ENCODE results near the gene MAP3K13.
"Not testable (repeated sequence)": the region's sequence is repeated elsewhere in the genome, so short reads cannot be mapped to it uniquely, and the experiment has no call there.

The MAP3K13 gene

DNA sequence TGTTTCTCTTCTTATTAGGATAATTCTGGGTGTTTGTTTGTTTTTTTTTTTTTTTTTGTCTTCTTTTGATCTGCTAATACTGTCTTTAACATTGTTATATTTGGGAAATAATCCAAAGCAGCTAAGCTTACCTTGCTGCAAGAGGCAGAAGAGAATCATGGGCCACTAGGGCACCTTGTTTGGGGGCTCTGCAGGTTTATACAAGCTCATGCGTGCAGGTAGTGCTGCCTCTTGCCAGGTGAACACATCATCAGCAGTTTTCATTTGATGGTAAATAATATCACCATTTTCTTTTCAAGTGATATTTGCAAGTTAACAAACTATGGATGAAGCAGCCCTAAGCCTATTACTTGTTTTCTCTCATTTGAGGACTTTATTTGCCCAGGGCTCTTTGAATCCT lies 37.9 kb downstream of the MAP3K13 start:
- no peak for FAIRE-seq

DNA sequence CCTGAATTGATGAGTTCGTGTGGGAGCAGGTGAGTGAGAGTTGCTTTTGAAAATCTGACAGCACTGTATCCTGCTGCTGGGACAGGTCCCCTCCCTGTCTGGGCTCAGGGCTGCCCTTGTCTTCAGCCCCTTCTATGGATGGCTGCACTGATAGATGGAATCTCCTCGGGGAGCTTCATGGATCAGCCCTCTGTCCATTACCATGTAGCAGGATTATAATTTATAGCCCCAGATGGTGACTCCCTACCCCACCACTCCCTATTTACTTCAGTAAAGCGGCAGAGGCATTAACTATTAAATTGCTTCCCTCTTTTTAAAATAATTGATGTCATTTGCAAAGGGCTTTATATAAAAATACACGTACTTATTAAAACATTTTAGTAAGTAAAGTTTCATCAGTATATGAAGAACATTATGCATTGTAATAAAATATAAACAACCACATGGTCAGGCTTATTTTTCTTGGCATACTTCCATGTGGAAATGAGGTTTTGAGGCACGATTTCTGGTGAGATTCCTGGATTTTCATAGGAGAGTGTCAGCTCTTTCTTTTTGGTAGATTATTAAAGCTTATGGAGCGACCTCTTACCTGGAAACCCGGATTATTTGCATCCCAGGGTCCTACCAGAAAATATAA lies 38.5 kb downstream of the MAP3K13 start:
- FAIRE-seq: no peak

DNA sequence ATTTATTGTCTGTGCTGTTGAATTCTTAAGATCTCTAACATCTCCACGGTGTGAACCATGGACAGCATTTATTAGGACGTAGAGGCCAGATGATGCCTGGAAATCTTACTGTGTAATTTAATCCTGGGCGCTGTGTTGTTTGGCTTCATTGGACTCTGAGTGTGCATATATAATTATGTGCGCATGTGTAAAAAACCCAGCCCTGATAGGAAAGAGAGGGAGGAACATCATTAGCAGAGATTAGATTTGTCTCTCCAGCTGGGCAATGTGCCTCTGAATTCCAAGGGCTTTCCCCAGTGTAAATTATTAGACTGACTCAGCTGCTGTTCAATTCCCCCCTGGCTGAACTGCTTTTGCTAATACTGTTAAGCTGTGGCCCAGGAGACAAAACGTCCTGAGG lies 39.6 kb downstream of the MAP3K13 start:
- FAIRE-seq: no peak

DNA sequence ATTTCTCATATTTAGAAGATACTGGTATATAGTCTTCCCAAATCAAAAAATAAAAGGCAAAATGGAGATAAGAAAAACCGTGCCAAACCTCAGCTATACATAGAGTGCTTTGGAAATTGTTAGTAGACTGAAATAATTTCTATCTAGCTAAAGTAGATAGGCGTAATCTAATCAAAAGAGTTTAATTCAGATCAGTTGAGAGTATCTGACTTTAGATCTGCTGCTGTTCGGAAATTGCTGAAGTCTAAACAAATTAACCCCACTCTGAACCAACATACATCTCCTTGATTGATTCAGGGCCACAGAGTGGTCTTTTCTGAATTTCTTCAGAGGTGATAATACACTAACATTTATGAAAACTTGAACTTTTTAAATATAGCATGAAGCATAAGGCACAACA lies 40.1 kb downstream of the MAP3K13 start:
- no peak for FAIRE-seq

DNA sequence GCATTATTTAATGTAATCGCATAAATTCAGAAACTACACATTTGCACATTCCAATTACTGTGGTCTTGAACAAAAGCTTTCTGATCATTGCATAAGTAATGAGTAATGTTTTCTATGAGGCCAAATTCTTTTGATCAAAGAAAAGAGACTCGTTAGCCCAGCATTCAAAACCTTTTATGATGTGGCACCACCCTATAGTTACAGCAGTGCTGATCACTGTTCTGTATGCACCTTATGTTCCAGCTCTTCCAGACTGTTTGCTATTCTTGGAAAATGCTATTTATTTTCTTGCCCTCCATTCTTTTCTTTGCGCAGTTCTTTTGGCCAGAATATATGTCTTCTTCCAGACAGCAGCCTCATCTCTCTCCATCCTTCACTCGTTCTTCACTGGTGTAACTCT lies 42.3 kb downstream of the MAP3K13 start:
- FAIRE-seq: no peak

DNA sequence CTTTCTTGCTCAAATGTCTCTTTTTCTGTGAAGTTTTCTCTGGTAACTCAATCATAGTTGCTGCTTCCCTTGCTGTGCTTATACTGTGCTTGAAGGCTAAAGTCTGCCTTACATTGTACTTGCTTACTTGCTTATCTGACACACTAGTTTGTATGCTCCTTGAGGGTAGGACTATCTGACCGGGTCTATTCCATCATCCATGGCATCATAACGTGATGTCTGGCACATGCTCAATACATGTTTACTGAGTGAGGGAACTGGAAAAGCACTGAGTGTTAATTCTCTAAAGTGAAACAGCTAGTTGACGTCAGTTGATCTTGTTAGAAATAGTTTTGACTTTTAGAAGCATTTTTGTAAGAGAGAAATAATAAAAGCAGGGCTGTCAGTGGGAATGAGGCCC lies 42.7 kb downstream of the MAP3K13 start:
- FAIRE-seq: no peak

DNA sequence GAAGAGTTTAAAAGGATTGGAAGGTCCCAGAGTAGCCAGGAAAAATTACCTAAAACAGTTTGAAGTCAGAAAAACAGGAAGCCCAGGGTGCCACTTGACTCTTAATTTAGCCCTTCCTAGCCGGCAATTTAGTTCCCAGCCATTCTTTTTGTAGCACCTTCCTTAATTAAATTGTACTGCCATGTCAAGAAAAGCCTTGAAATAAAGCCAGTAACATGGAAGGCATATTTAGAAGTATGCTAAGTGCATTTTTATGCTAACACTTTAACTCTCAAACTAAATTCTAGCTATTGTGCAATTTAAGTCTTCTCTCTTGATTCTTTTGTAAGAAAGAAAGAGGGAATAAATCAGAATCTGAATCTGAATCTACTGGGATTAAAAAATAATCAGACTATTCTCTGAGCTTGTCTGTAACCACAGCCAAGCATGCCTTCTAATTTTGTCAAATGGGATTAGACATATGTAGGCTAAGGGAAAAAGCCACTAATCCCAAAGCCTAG lies 43.2 kb downstream of the MAP3K13 start:
- no peak for FAIRE-seq

DNA sequence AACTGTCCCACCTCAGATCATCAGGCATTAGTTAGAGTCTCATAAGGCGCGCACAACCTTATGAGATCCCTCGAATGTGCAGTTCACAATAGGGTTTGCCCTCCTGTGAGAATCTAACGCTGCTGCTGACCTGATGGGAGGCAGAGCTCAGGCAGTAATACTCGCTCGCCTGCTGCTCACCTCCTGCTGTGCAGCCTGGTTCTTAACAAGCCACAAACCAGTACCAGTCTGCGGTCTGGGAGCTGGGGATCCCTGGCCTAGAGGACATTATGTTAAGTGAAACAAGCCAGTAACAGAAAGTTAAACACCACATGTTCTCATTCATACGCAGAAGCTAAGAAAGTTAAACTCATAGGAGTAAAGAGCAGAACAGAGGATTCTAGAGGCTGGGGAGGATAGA lies 47.0 kb downstream of the MAP3K13 start:
- no peak for FAIRE-seq

DNA sequence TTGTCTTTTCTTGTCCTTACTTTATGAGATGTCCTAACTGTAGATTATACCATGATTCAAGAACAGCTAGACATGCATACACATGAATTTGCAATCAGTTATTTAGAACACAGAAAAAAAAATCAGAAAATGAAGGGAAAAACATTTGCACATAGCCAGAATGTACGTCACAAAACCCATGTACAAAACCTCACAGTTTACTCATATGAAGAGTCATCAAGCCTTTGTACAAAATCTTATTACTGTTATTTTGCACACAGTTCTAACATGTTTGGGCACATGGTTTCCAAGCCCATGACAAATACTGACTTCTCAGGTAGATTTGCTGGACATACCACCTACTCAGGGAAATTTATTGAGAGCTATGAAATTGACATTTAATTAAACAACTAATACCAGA lies 48.2 kb downstream of the MAP3K13 start:
- FAIRE-seq: no peak

DNA sequence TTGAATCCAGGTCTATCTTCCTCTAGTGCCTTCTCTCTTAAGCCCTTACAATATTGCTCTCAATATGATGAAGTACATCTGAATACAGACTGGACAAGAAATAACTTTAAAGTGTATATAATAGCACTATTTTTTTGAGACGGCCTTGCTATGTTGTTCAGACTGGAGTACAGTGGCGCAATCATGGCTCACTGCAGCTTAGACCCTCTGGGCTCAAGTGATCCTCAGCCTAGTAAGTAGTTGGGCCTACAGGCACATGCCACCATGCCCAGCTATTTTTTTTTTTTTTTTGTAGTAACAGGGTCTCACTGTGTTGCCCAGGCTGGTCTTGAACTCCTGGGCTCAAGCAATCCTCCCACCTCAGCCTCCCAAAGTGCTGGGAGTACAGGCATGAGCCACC lies 53.6 kb downstream of the MAP3K13 start:
- no peak for FAIRE-seq

DNA sequence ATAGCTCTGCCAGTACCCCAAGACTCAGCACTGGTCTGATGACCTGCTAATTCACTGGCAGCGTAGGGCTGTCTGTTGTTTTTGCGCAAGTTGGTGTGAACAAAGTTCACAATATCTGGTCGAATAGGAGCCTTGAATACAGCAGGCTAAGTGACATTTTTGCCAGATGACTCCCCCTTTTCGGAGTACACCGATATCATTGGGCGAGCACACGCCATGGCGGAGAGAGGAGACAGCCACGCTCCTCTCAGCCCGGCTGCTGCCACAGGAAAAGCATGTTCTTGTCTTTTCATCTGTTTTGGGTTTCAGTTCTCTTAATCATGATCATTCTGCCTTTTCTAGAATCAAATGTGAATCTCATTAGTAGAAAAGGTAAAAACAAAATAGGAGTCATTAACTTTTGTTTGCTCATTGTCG lies 55.6 kb downstream of the MAP3K13 start:
- FAIRE-seq: not testable (repeated sequence)

DNA sequence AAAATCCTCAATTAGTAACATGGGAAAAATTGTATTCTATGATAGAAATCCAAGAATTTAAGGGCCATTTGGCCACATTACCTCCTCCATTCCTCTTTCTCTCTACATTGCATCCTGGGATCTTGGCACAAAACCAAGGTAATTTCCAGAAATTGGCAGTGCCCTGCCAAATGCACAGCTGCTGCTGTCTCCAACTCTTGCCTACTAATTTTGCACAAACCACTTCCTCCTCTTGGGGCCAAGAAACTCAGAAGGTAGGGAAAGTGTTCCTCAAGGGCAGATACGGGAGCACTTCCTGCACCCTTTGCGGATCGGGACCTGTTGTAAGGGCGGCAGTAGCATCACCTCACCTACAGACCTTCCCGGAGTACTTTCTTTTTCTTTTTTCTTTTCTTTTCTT lies 57.8 kb downstream of the MAP3K13 start:
- FAIRE-seq: no peak

DNA sequence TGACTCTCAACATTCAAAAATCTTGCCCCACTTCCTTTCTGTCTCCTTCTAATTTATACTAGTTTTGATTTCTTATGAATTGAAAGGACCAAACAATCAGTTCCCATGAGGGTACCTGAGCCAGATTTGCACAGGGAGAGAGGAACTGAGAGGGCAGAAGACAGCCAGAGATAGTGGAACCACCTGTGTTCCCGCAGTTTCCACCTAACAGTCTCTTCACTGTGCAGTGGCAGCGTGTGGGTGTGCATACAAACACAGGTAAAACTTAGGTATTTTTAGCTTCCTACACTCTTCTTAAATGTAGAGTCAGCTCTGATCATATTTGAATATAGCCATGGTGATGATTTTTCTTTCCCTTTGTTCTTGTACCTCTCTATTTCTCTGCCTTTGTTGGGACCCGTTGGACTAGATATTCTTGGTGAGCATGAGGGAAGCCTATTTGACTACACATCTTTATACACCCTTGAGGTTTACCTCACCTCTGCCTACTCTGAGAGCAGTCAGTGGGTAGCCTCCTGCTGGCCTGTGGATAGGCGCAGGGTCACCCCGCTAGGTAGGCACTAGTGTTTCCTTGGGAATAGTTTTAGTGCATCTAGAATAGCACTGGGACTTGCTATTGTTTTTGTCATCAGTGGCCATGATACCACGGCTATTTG lies 58.8 kb downstream of the MAP3K13 start:
- no peak for FAIRE-seq

DNA sequence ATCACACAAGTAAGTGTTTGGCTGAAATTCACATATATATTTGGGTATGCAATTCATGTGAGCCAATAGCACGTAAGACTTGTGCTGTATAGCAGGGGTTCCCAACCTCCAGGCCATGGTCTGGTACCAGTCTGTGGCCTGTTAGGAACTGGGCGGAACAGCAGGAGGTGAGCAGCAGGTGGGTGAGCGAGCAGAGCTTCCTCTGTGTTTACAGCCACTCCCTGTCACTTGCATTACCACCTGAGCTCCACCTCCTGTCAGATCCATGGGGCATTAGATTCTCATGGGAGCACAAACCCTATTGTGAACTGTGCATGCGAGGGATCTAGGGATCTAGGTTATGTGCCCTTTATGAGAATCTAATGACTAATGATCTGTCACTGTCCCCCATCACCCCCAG lies 59.7 kb downstream of the MAP3K13 start:
- FAIRE-seq: no peak

DNA sequence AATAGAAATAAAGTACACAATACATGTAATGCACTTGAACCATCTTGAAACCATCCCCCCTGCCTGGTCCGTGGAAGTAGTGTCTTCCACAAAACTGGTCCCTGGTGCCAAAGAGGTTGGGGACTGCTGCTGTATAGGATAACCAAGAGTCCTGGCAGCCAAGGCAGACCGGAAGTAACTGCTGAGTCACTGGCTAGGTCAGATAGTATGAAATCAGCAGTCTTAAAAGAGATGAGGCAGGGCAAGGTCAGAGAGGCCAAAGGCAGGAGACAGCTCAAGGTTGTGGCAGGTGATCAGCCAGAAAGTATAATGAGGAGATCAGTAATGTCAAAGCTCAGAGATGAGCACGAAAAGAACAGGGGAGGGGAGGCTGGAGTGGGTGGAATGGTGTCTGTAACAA lies 60.2 kb downstream of the MAP3K13 start:
- FAIRE-seq: no peak

DNA sequence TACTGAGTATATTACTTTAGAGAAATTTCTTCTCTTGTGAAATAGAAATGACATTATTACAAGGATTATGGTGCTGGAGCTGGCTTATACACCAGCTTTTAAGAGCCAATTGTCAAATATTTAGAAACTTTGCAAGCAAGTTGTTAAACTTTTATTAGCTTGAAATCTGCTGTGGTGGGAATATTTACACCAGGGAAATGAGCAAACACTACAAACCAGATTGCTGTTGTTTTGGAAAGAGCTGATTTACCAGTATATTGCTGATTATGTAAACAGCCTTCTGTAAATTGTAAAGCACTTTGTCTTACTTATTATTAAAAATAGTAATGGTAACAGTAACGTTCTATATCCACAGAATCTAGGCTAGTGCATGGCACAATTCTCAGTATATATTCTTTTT lies 61.5 kb downstream of the MAP3K13 start:
- FAIRE-seq: no peak

DNA sequence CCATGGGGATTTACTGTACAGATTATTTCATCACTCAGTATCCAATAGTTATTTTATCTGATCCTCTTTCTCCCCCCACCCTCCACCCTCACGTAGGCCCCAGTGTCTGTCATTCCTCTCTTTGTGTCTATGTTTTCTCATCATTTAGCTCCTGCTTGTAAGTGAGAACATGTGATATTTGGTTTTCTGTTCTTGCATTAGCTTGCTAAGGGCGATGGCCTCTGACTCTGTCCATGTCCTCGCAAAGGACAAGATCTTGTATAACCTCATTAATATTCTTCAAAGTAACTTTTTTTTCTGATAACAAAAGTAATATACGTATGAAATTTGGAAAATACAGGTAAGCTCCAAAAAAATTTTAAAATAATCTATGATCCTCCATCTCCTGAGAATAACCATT lies 67.4 kb downstream of the MAP3K13 start:
- FAIRE-seq: no peak

DNA sequence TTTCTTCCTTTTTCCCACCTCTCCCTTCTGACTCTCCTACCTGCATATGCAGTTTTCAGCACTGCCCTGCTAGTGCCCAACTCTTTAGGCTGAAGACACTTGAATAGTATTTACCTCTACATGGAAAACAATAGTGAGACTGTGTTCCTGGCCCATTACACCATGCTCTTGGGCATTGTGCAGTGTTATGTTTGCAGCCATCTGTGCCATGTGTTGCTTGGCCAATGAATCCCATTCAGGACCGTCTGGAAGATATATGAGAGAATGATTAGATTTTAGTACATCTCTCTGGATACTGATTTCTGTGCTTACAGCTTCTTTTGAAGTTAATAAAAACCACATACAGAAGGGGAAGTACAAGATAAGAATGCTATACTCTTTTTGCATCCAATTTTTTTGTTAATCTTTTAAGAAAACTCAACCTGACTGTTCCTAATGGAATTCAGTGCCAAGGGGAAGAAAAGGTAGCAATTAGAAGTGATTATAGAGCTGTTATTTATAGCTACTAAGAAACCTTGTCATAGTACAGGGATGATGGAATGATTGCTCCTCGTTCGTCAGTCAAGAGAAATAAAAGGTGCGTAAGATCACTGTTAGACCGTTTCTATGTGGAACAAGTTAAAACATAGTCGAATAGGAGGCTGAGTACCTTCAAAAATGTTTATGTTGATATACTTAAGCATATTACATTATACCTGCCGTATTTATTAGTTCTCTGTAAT lies 77.0 kb downstream of the MAP3K13 start:
- FAIRE-seq: no peak

DNA sequence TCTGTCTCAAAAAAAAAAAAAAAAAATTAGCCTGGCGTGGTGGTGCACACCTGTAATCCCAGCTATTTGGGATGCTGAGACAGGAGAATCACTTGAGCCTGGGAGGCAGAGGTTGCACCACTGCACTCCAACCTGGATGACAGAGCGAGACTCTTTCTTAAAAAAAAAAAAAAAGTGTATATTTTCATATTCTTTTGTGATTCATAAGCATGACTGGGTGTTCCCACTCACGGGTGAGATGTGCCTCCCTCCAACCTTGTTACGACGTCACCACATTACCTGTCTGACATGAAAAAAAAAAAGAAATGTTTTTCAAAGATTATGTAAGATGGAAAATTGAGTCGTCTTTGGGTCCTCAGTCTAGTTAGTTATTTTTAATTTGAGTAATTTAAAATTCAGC lies 79.1 kb downstream of the MAP3K13 start:
- FAIRE-seq: no peak

DNA sequence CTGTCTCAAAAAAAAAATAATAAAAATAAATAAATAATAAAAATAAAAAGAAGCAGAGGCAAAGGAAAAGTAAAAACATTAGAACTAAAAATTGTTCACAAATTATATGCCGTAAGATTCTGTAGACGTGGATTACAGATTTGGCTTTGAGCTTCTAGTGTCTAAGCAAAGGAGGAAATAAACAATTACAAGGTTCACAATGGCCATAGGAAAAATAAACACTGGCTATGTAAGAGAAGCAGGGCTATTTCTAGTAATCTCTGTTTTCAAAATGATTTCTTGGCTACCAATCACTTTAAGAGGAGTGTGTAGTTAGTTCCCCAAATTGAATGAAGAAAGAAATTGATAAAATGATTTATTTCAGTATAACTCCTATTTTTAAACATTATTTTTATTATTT lies 81.4 kb downstream of the MAP3K13 start:
- no peak for FAIRE-seq

DNA sequence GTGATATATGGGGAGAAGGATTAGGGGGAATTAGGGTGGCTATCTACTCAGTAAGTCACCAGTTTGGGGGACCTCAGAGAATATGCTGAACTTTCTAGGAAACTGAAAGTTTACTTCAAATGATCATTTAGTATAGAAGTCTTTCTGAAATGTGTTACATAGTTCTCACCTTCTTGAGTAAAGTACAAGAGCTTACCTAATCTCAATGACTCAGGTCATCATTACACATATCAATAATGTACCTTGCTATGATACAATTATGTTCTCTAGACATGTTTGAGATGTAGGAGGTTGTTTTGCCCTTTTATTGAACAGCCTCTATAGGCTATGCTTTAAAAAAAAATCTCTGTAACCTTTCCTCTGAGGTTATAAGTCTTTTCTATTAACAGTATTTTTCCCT lies 85.2 kb downstream of the MAP3K13 start:
- FAIRE-seq: no peak

DNA sequence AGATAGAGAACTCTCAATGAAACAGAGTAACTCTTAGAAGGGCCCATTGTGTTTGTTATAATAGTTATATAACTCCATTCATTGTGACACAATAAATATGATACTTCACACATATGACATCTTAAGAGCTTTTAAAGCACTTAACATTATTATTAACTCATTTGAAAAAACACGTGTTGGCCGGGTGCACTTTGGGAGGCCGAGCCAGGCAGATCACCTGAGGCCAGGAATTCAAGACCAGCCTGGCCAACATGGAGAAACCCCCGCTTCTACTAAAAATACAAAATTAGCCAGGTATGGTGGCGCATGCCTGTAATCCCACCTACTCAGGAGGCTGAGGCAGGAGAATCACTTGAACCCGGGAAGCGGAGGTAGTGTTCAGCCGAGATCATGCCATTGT lies 88.5 kb downstream of the MAP3K13 start:
- FAIRE-seq: not testable (repeated sequence)

DNA sequence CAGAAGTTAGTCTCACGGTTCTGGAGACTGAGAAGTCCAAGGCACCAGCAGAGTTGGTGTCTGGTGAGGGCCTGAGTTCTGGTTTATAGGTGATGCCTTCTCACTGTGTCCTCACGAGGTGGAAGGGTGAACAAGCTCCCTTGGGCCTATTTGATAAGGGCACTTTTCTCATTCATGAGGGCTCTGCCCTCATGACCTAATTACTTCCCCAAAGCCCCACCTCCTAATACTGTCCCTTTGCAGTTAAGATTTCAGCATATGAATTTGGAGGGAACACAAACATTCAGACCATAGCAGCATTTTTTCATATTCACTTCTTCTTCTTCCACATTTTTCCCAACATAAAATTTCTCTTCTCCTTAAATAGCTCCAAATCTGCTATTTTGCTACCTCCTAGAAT lies 94.4 kb downstream of the MAP3K13 start:
- FAIRE-seq: no peak

DNA sequence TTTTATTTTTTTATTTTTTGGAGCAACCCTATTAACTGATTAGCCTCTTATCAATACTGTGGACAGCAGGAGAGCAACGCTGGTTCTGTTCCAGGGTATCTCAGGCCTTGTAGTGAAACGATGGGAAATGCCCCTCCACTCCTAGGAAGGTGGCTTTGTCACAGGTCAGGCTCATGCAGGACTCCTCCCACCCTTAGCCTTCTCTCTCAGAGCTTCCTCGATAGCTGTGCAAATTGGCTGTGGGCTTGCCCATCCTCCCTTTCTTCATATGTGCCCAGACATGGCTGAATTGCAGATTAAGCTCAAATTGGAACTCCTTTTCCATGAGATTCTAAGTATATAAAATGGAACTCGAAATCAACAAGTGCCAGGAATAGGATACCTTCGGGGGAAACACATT lies 97.4 kb downstream of the MAP3K13 start:
- FAIRE-seq: no peak
